RWPE2 (cell line): ENCODE measurements around the gene INSIG1.

Experiments
- ATAC-seq: fragments of 200-7000 bp; cut with Tn5 transposase; 3 replicates; pipeline ENCODE4 v1.9.1; 2021; ENCODE audit warnings: low read depth
- DNase-seq: peaks from one replicate; pipeline ENCODE4 v3.0.0-alpha.2; 2020; ENCODE audit warnings: low spot score
- H3K27ac ChIP-seq: fragments of 450-650 bp; 2 replicates; pipeline ENCODE4 v1.5.1; 2017; ENCODE audit warnings: mild to moderate bottlenecking; ENCODE audit not compliant: poor library complexity, severe bottlenecking
- H3K27me3 ChIP-seq: fragments of 250-450 bp; sonication (Bioruptor Pico); 2 replicates; pipeline ENCODE4 v1.5.1; 2021; ENCODE audit warnings: mild to moderate bottlenecking, moderate library complexity; ENCODE audit not compliant: insufficient read depth, poor library complexity, severe bottlenecking
- H3K36me3 ChIP-seq: fragments of 250-450 bp; sonication (Bioruptor Pico); 2 replicates; pipeline ENCODE4 v1.5.1; 2020; ENCODE audit warnings: low read depth, mild to moderate bottlenecking, moderate library complexity
- H3K4me1 ChIP-seq: fragments of 250-450 bp; sonication (Bioruptor Pico); 2 replicates; pipeline ENCODE4 v1.5.1; 2021; ENCODE audit warnings: mild to moderate bottlenecking, moderate library complexity; ENCODE audit not compliant: insufficient read depth, poor library complexity, severe bottlenecking
- H3K4me3 ChIP-seq: fragments of 250-450 bp; sonication (Bioruptor Pico); 2 replicates; pipeline ENCODE4 v1.5.1; 2021; ENCODE audit warnings: mild to moderate bottlenecking, moderate library complexity; ENCODE audit not compliant: severe bottlenecking
- H3K9me3 ChIP-seq: fragments of 250-450 bp; sonication (Bioruptor Pico); 2 replicates; pipeline ENCODE4 v1.5.1; 2021; ENCODE audit warnings: mild to moderate bottlenecking, moderate library complexity; ENCODE audit not compliant: severe bottlenecking
- CTCF ChIP-seq: fragments of 450-650 bp; IDR thresholded peaks from one replicate; pipeline ENCODE4 v1.5.1; 2017; ENCODE audit warnings: mild to moderate bottlenecking, moderate library complexity; ENCODE audit not compliant: poor library complexity, severe bottlenecking

The INSIG1 gene

GRCh38 chr7:155323001-155323638, 25.4 kb downstream of the INSIG1 start:
- no peak for DNase-seq
- TF ChIP-seq CTCF: no peak
- no peak; the same call in 2 of the 3 replicates for ATAC-seq
- Histone ChIP-seq H3K36me3 (no peaks in the 10 kb centered on the region), H3K9me3 (peaks cover 6% of the 10 kb centered on the region), H3K4me1 (no peaks in the 10 kb centered on the region), H3K27ac (no peak overlapping the region), H3K27me3 (peaks cover 16% of the 10 kb centered on the region), H3K4me3 (no peak overlapping the region)

- ATAC-seq: no peak
- peaks cover 6% of the 10 kb centered on the region for H3K9me3 ChIP-seq
- no peaks in the 10 kb centered on the region for H3K36me3 ChIP-seq
- H3K27me3 ChIP-seq: peaks cover 16% of the 10 kb centered on the region
- no peak overlapping the region for H3K4me3 ChIP-seq
- no peak for DNase-seq
- H3K27ac ChIP-seq: no peak overlapping the region
- H3K4me1 ChIP-seq: no peaks in the 10 kb centered on the region
- no peak for TF ChIP-seq CTCF
These were observed 26.6 kb downstream of the INSIG1 start for GRCh38 chr7:155324012-155324917.

- H3K27ac ChIP-seq: no peak overlapping the region
- no peak overlapping the region for H3K4me3 ChIP-seq
- DNase-seq (no peak), ATAC-seq (no peak)
- H3K4me1 ChIP-seq: no peaks in the 10 kb centered on the region
- no peak for TF ChIP-seq CTCF
- H3K36me3 ChIP-seq: no peaks in the 10 kb centered on the region
- peaks cover 16% of the 10 kb centered on the region for H3K27me3 ChIP-seq
- H3K9me3 ChIP-seq: peaks cover 6% of the 10 kb centered on the region
These were observed 27.2 kb downstream of the INSIG1 start for GRCh38 chr7:155324918-155325235.

- peaks cover 26% of the 10 kb centered on the region for H3K27me3 ChIP-seq
- no peaks in the 10 kb centered on the region for H3K4me1 ChIP-seq
- H3K4me3 ChIP-seq: no peak overlapping the region
- H3K36me3 ChIP-seq: no peaks in the 10 kb centered on the region
- peaks cover 6% of the 10 kb centered on the region for H3K9me3 ChIP-seq
- no peak for TF ChIP-seq CTCF
- DNase-seq: no peak
- H3K27ac ChIP-seq: no peak overlapping the region
- no peak for ATAC-seq
These were observed 28.7 kb downstream of the INSIG1 start for GRCh38 chr7:155326385-155326784.
